K562 (cell line): Measurements from ENCODE around the gene CD82. TPM values are rescaled to one million over a fixed set of nuclear protein-coding genes. Genes with fewer than 3 reads are reported as not detected.
A peak's percentile ranks its signal among the peaks of the same experiment; 100 is the strongest.

ENCODE experiments used
- ATAC-seq: fragments of 200-7000 bp; cut with Tn5 transposase; 3 replicates; pipeline ENCODE4 v1.9.1; 2020; ENCODE audit warnings: moderate library complexity
- BruUV-seq: library from RNA; stranded (reverse); fragments of 400-500 nt; replicated peaks from 2 replicates; lab custom pipeline; 2021; lab: Mats Ljungman, UMichigan
- CTCF ChIA-PET: fragments of 300-600 bp; formaldehyde crosslinking; extraction: SDS; loops from one replicate; lab custom pipeline; 2021; ENCODE audit warnings: low intra/inter-chr PET ratio; lab: Yijun Ruan, JAX
- POLR2A ChIA-PET: fragments of 300-600, 350-650 bp; sonication (Branson Sonifier 250); formaldehyde crosslinking; extraction: SDS; loops from one replicate; lab custom pipeline; 2021; ENCODE audit warnings: antibody characterized with exemption, inconsistent platforms; lab: Yijun Ruan, JAX
- DNase-seq, 4 experiments: peaks; one replicate each; pipeline versions ENCODE4 v3.0.0 to v3.0.0-alpha.2; 2011 to 2018; ENCODE audit warnings: low spot score in 3 of 4, mixed read lengths in 3 of 4; ENCODE audit errors: extremely low read depth in 1 of 4
- FAIRE-seq: peaks from 2 replicates; lab custom pipeline; 2011; peaks lifted over from hg19 to GRCh38; lab: Jason Lieb, UNC
- H2AFZ ChIP-seq: 2 replicates; pipeline ENCODE4 v1.6.0; 2011; ENCODE audit warnings: low read depth, low read length, control low read depth, inconsistent platforms
- H3K27ac ChIP-seq: fragments of 200-600 bp; 3 replicates; pipeline ENCODE4 v1.8.0; 2011; ENCODE audit warnings: low read depth, mild to moderate bottlenecking, control low read depth, inconsistent platforms, low read length, moderate library complexity, mixed read lengths; ENCODE audit errors: extremely low read depth
- H3K27me3 ChIP-seq, 2 experiments: fragments of 300-600 bp in 1 of 2; 2 replicates in 1 of 2; 3 replicates in 1 of 2; pipeline versions ENCODE4 v1.6.0 to v1.8.0; 2011; ENCODE audit warnings: inconsistent platforms in 2 of 2, low read length in 2 of 2, mild to moderate bottlenecking in 1 of 2, mixed read lengths in 1 of 2, moderate library complexity in 1 of 2; ENCODE audit not compliant: control insufficient read depth in 2 of 2, insufficient read depth in 2 of 2
- H3K36me3 ChIP-seq: fragments of 300-600 bp; 3 replicates; pipeline ENCODE4 v1.8.0; 2011; ENCODE audit warnings: mild to moderate bottlenecking, low read length, inconsistent platforms; ENCODE audit not compliant: control insufficient read depth, insufficient read depth
- H3K4me1 ChIP-seq, 2 experiments: fragments of 200-600 bp in 1 of 2; replicated peaks in 1 of 2; 2 replicates in 1 of 2; 3 replicates in 1 of 2; pipeline versions ENCODE4 v1.5.1 to v1.8.0; 2011; ENCODE audit warnings: inconsistent platforms in 2 of 2, low read length in 2 of 2, mild to moderate bottlenecking in 1 of 2, mixed read lengths in 1 of 2, moderate library complexity in 1 of 2; ENCODE audit not compliant: control insufficient read depth in 2 of 2, insufficient read depth in 2 of 2
- H3K4me2 ChIP-seq: 2 replicates; pipeline ENCODE4 v1.6.1; 2011; ENCODE audit warnings: low read length, control low read depth, inconsistent platforms, mixed read lengths; ENCODE audit not compliant: insufficient read depth
- H3K4me3 ChIP-seq: fragments of 200-600 bp; sonication (generic), shearing (Covaris generic); 2 replicates; pipeline ENCODE4 v1.5.1; 2016; ENCODE audit warnings: control low read depth, inconsistent platforms
- H3K79me2 ChIP-seq: fragments of 200-600 bp; 3 replicates; pipeline ENCODE4 v1.8.0; 2011; ENCODE audit warnings: low read length, inconsistent platforms; ENCODE audit not compliant: control insufficient read depth, insufficient read depth
- H3K9ac ChIP-seq, 2 experiments: 2 replicates each; pipeline versions ENCODE4 v1.6.0 to v1.6.1; 2011; ENCODE audit warnings: low read depth in 2 of 2, low read length in 2 of 2, control low read depth in 1 of 2, inconsistent platforms in 1 of 2, mild to moderate bottlenecking in 1 of 2, mixed read lengths in 1 of 2; ENCODE audit not compliant: insufficient read depth in 1 of 2
- H3K9me1 ChIP-seq: one replicate; pipeline ENCODE4 v1.6.0; 2011; ENCODE audit warnings: inconsistent platforms, mild to moderate bottlenecking, low read length, moderate library complexity; ENCODE audit not compliant: control insufficient read depth, insufficient read depth
- H3K9me3 ChIP-seq: replicated peaks from 2 replicates; pipeline ENCODE4 v1.5.1; 2011; ENCODE audit warnings: low read depth, low read length, inconsistent platforms; ENCODE audit not compliant: control insufficient read depth, insufficient read depth
- H4K20me1 ChIP-seq: replicated peaks from 2 replicates; pipeline ENCODE4 v1.6.1; 2011; ENCODE audit warnings: low read length, inconsistent platforms, mixed read lengths; ENCODE audit not compliant: control insufficient read depth, insufficient read depth
- BCLAF1 ChIP-seq, 2 experiments: fragments of 450-650 bp in 1 of 2; IDR thresholded peaks; 2 replicates each; pipeline ENCODE4 v1.6.1; 2011 to 2017; ENCODE audit warnings: low read depth in 2 of 2, antibody characterized with exemption in 1 of 2, borderline replicate concordance in 1 of 2, low read length in 1 of 2, mild to moderate bottlenecking in 1 of 2, mixed read lengths in 1 of 2; ENCODE audit not compliant: control insufficient read depth in 1 of 2
- DMBX1 ChIP-seq: fragments of 250-450 bp; sonication (Bioruptor Pico); IDR thresholded peaks from 2 replicates; pipeline ENCODE4 v1.8.0; 2022; ENCODE audit warnings: inconsistent platforms, mild to moderate bottlenecking, moderate library complexity, borderline replicate concordance
- HDGF ChIP-seq: fragments of 450-650 bp; IDR thresholded peaks from 2 replicates; pipeline ENCODE4 v1.6.1; 2016
- KDM1A ChIP-seq, 2 experiments: fragments of 450-650 bp; IDR thresholded peaks; 2 replicates each; pipeline ENCODE4 v1.6.1; 2016; ENCODE audit warnings: mild to moderate bottlenecking in 2 of 2
- MYC ChIP-seq, 2 experiments: fragments of 250-450 bp in 1 of 2; sonication (Bioruptor Pico) in 1 of 2; IDR thresholded peaks; 2 replicates each; pipeline versions ENCODE4 v1.5.1 to v1.6.1; 2012 to 2021; ENCODE audit warnings: low read depth in 2 of 2, borderline replicate concordance in 1 of 2, improper control_type of control experiment in 1 of 2, low read length in 1 of 2, mild to moderate bottlenecking in 1 of 2, moderate library complexity in 1 of 2
- NCOA6 ChIP-seq: fragments of 450-650 bp; IDR thresholded peaks from 2 replicates; pipeline ENCODE4 v1.6.1; 2017; ENCODE audit warnings: mild to moderate bottlenecking
- NFATC3 ChIP-seq: fragments of 450-650 bp; IDR thresholded peaks from 2 replicates; pipeline ENCODE4 v1.6.1; 2017; ENCODE audit warnings: mild to moderate bottlenecking
- SIRT6 ChIP-seq: IDR thresholded peaks from one replicate; pipeline ENCODE4 v1.6.1; 2012; ENCODE audit warnings: low read depth, mild to moderate bottlenecking, control low read depth, inconsistent platforms, low read length, moderate library complexity
- TCF7 ChIP-seq: sonication (generic); IDR thresholded peaks from 2 replicates; pipeline ENCODE4 v1.6.1; 2016; ENCODE audit warnings: antibody characterized with exemption, borderline replicate concordance
- ZNF184 ChIP-seq: sonication (generic); formaldehyde crosslinking; IDR thresholded peaks from 2 replicates; pipeline ENCODE4 v1.5.0; 2020; ENCODE audit warnings: missing genetic modification reagents
- ZNF280A ChIP-seq: fragments of 450-650 bp; IDR thresholded peaks from 2 replicates; pipeline ENCODE4 v1.6.1; 2018; ENCODE audit warnings: mild to moderate bottlenecking, low read depth; ENCODE audit not compliant: partially characterized antibody
- ZNF785 ChIP-seq: fragments of 250-450 bp; sonication (Bioruptor Pico); IDR thresholded peaks from 2 replicates; pipeline ENCODE4 v1.4.0; 2020; ENCODE audit warnings: mild to moderate bottlenecking
- WGBS: fragments of 100-300 bp; shearing (Covaris generic); methylation state at CpG from one replicate; pipeline ENCODE4 v1.1.6; 2016; ENCODE audit warnings: low coverage, mixed read lengths; ENCODE audit not compliant: insufficient coverage; ENCODE audit errors: missing lambda C conversion rate; 5-methylcytosine and 5-hydroxymethylcytosine counted together
- in situ Hi-C: fragments of 300-500 bp; cut with MboI; formaldehyde crosslinking; loops from 4 replicates; pipeline ENCODE4 v1.15.0; 2018; ENCODE audit warnings: inconsistent platforms, mixed read lengths
- intact Hi-C: fragments of 100-400 bp; cut with micrococcal nuclease; formaldehyde crosslinking; loops from 2 replicates; pipeline ENCODE4 v1.14.2; 2022
- polyA plus RNA-seq, 8 experiments: library from polyadenylated mRNA; depleted of rRNA in 4 of 8; stranded (reverse) in 5 of 8; unstranded in 3 of 8; fragments of >200 nt; fragmentation: Nextera tagmentation in 2 of 8; fragmentation: Illumina TruSeq in 1 of 8; extraction: Ambion mirVana in 2 of 8; extraction: Trizol in 1 of 8; gene quantifications; 2 replicates each; pipeline versions ENCODE4 v1.2.1 to v1.2.3, GENCODE V29; 2011 to 2014; ENCODE audit warnings: inconsistent platforms in 1 of 8, missing spikeins in 1 of 8
- total RNA-seq, 7 experiments: library from RNA; depleted of rRNA in 6 of 7; stranded (reverse); fragments of >200 nt in 6 of 7; fragmentation: Illumina TruSeq in 2 of 7; extraction: Trizol in 2 of 7; gene quantifications; 2 replicates each; pipeline versions ENCODE4 v1.2.1 to v1.2.3, GENCODE V29; 2011 to 2021; ENCODE audit warnings: low replicate concordance in 1 of 7
- TF ChIP-seq, protein P1 (sequence below): fragments of 250-450 bp; sonication (Bioruptor Pico); IDR thresholded peaks from 2 replicates; pipeline ENCODE4 v1.4.0; 2020; ENCODE audit warnings: borderline replicate concordance
- TF ChIP-seq, protein P2 (sequence below): sonication (generic); formaldehyde crosslinking; IDR thresholded peaks from 2 replicates; pipeline ENCODE4 v1.8.1; 2022; ENCODE audit warnings: missing genetic modification reagents

Gene CD82
- total and polyA plus RNA-seq, 9 of the 15 experiments (the other 6 are each of a cell fraction or from before 2014, with no cell fraction given): 0.27 to 9.4 (median 3.0) TPM

- Histone ChIP-seq H3K9me1 (no peaks in the 10 kb centered on the region), H3K36me3 (no peaks in the 10 kb centered on the region), H3K9me3 (no peaks in the 10 kb centered on the region), H3K79me2 (no peaks in the 10 kb centered on the region), H3K9ac (peak overlapping the region; percentile 59 to 90), H3K4me3 (peak overlapping the region; percentile 45), H2AFZ (peak overlapping the region; percentile 91), H3K27ac (peak overlapping the region; percentile 61), H4K20me1 (no peaks in the 10 kb centered on the region), H3K4me1 (peaks cover 28 to 42% of the 10 kb centered on the region in 2 experiments), H3K27me3 (no peaks in the 10 kb centered on the region), H3K4me2 (peak overlapping the region; percentile 78)
- in situ Hi-C loops: loop anchor here (5.0 kb wide), 1 partner anchor 43 kb away; no protein-coding TSS in a partner anchor
- FAIRE-seq (no peak), DNase-seq (peak in 3 of 4 experiments; percentile 27 to 58 (median 30)), ATAC-seq (peak; percentile 3)
- intact Hi-C loops: loop anchor here (10.0 kb wide), 1 partner anchor 220 kb away; no protein-coding TSS in a partner anchor
- 11% methylated on average over 22 of the region's 22 CpGs for WGBS
- ChIA-PET CTCF (no interaction called here), POLR2A (interaction anchor here (0.8 to 2.9 kb wide), 5 partner anchors 10 to 41 kb away, joined by 3 to 10 read pairs (median 3); no protein-coding TSS in a partner anchor)
- no TSS peak for BruUV-seq
- no peak for TF ChIP-seq ZNF280A
- TF ChIP-seq ZNF184 (CRISPR knock-in tag): no peak
- TF ChIP-seq HDGF: no peak
- no peak for TF ChIP-seq SIRT6
- TF ChIP-seq NCOA6: no peak
- TF ChIP-seq DMBX1 (CRISPR knock-in tag): no peak
- TF ChIP-seq ZNF785 (CRISPR knock-in tag): no peak
- no peak for TF ChIP-seq KDM1A (IDR thresholded peaks at IDR 0.05)
- TF ChIP-seq TCF7: no peak
- no peak for TF ChIP-seq NFATC3
- TF ChIP-seq, protein P1, sequence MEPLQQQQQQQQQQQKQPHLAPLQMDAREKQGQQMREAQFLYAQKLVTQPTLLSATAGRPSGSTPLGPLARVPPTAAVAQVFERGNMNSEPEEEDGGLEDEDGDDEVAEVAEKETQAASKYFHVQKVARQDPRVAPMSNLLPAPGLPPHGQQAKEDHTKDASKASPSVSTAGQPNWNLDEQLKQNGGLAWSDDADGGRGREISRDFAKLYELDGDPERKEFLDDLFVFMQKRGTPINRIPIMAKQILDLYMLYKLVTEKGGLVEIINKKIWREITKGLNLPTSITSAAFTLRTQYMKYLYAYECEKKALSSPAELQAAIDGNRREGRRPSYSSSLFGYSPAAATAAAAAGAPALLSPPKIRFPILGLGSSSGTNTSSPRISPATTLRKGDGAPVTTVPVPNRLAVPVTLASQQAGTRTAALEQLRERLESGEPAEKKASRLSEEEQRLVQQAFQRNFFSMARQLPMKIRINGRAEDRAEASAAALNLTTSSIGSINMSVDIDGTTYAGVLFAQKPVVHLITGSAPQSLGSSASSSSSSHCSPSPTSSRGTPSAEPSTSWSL (CRISPR knock-in tag): no peak
- no peak for TF ChIP-seq BCLAF1 (IDR thresholded peaks at IDR 0.05; ENCODE audit: borderline replicate concordance in 1 of 2, control insufficient read depth in 1 of 2, low read depth in 2 of 2, low read length in 1 of 2)
- 0 out of 2 replicates have a peak, but pooled peaks have one; percentile 16 for TF ChIP-seq MYC (IDR thresholded peaks at IDR 0.05; ENCODE audit: low read depth, low read length)
- TF ChIP-seq MYC (CRISPR knock-in tag; IDR thresholded peaks at IDR 0.05; ENCODE audit: borderline replicate concordance, low read depth): peak; percentile 36; the same call in 1 of the 2 replicates
- TF ChIP-seq, protein P2, sequence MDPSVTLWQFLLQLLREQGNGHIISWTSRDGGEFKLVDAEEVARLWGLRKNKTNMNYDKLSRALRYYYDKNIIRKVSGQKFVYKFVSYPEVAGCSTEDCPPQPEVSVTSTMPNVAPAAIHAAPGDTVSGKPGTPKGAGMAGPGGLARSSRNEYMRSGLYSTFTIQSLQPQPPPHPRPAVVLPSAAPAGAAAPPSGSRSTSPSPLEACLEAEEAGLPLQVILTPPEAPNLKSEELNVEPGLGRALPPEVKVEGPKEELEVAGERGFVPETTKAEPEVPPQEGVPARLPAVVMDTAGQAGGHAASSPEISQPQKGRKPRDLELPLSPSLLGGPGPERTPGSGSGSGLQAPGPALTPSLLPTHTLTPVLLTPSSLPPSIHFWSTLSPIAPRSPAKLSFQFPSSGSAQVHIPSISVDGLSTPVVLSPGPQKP: no peak
Measured at GRCh38 chr11:44564670-44565210, 723 bp upstream of the CD82 start.
